Vagina (tissue), 2 donors: ENCODE measurements around the gene AHSP. TPM values are rescaled to one million over a fixed set of nuclear protein-coding genes. Genes with fewer than 3 reads are reported as not detected.

Source experiments
- DNase-seq, 2 donors: peaks; one replicate each; pipeline ENCODE4 v3.0.0-alpha.2; 2017; ENCODE audit errors: extremely low spot score in 2 of 2
- H3K27ac ChIP-seq: fragments of 200-600 bp; sonication (generic); one replicate; pipeline ENCODE4 v1.5.1; 2019
- H3K27me3 ChIP-seq: fragments of 200-600 bp; sonication (generic); one replicate; pipeline ENCODE4 v1.5.1; 2019
- H3K36me3 ChIP-seq, 2 donors: fragments of 200-600 bp; sonication (generic); one replicate each; pipeline ENCODE4 v1.5.1; 2017 to 2019
- H3K4me1 ChIP-seq: fragments of 200-600 bp; sonication (generic); one replicate; pipeline ENCODE4 v1.5.1; 2019
- H3K4me3 ChIP-seq, 2 donors: fragments of 200-600 bp; sonication (generic); 1 replicate in 1 of 2; 2 replicates in 1 of 2; pipeline ENCODE4 v1.5.1; 2016 to 2019
- H3K9me3 ChIP-seq: fragments of 200-600 bp; sonication (generic); one replicate; pipeline ENCODE4 v1.5.1; 2019
- CTCF ChIP-seq, 3 experiments: fragments of 450-650 bp in 2 of 3; fragments of 200-600 bp in 1 of 3; sonication (generic) in 1 of 3; IDR thresholded peaks; one replicate each; pipeline ENCODE4 v1.5.1; 2017 to 2019; ENCODE audit warnings: antibody characterized with exemption in 3 of 3, mild to moderate bottlenecking in 2 of 3, moderate library complexity in 2 of 3
- POLR2A ChIP-seq, 2 donors: fragments of 450-650 bp; IDR thresholded peaks; one replicate each; pipeline ENCODE4 v1.6.1; 2017; ENCODE audit warnings: antibody characterized with exemption in 2 of 2, mild to moderate bottlenecking in 2 of 2, moderate library complexity in 2 of 2
- POLR2AphosphoS5 ChIP-seq, 2 donors: sonication (generic); formaldehyde crosslinking; IDR thresholded peaks; one replicate each; pipeline ENCODE4 v1.9.0; 2017; ENCODE audit warnings: antibody characterized with exemption in 2 of 2, mild to moderate bottlenecking in 2 of 2, low read depth in 1 of 2; ENCODE audit not compliant: insufficient read depth in 1 of 2
- intact Hi-C: fragments of 100-400 bp; cut with DNase I; formaldehyde crosslinking; loops from one replicate; pipeline ENCODE4 v1.15.1; 2023
- total RNA-seq: library from RNA; depleted of rRNA; stranded (reverse); fragments of >200 nt; gene quantifications from one replicate; pipeline ENCODE4 v1.2.3, GENCODE V29; 2016

AHSP gene
- total RNA-seq, 1 donor from 2014 or later: not detected

GRCh38 chr16:31491778-31492418, 35.8 kb upstream of the AHSP start:
- TF ChIP-seq POLR2A (IDR thresholded peaks at IDR 0.05) (no peak), POLR2AphosphoS5 (IDR thresholded peaks at IDR 0.05; ENCODE audit: insufficient read depth in 1 of 2, low read depth in 1 of 2) (no peak), CTCF (IDR thresholded peaks at IDR 0.05) (no peak)
- DNase-seq: no peak
- intact Hi-C loops: no loop called here
- H3K27me3 ChIP-seq: no peaks in the 10 kb centered on the region
- H3K36me3 ChIP-seq: peaks cover 0 to 47% of the 10 kb centered on the region in 2 donors
- no peaks in the 10 kb centered on the region for H3K9me3 ChIP-seq
- peaks cover 20% of the 10 kb centered on the region for H3K4me1 ChIP-seq
- no peak overlapping the region for H3K4me3 ChIP-seq
- no peak overlapping the region for H3K27ac ChIP-seq

GRCh38 chr16:31493506-31494125, 34.1 kb upstream of the AHSP start:
- Histone ChIP-seq H3K27me3 (no peaks in the 10 kb centered on the region), H3K9me3 (no peaks in the 10 kb centered on the region), H3K4me1 (peaks cover 3% of the 10 kb centered on the region), H3K36me3 (peaks cover 0 to 65% of the 10 kb centered on the region in 2 donors), H3K27ac (no peak overlapping the region), H3K4me3 (no peak overlapping the region)
- intact Hi-C loops: no loop called here
- no peak for TF ChIP-seq POLR2AphosphoS5 (IDR thresholded peaks at IDR 0.05; ENCODE audit: insufficient read depth in 1 of 2, low read depth in 1 of 2)
- no peak for TF ChIP-seq CTCF (IDR thresholded peaks at IDR 0.05)
- no peak for TF ChIP-seq POLR2A (IDR thresholded peaks at IDR 0.05)
- no peak for DNase-seq

GRCh38 chr16:31496670-31497069, 31.0 kb upstream of the AHSP start:
- intact Hi-C loops: no loop called here
- Histone ChIP-seq H3K4me3 (no peak overlapping the region), H3K27me3 (no peaks in the 10 kb centered on the region), H3K9me3 (no peaks in the 10 kb centered on the region), H3K27ac (no peak overlapping the region), H3K36me3 (peaks cover 0 to 76% of the 10 kb centered on the region in 2 donors), H3K4me1 (no peaks in the 10 kb centered on the region)
- DNase-seq: no peak
- no peak for TF ChIP-seq POLR2A (IDR thresholded peaks at IDR 0.05)
- TF ChIP-seq POLR2AphosphoS5 (IDR thresholded peaks at IDR 0.05; ENCODE audit: insufficient read depth in 1 of 2, low read depth in 1 of 2): no peak
- no peak for TF ChIP-seq CTCF (IDR thresholded peaks at IDR 0.05)

- H3K4me3 ChIP-seq: no peak overlapping the region
- no peak for DNase-seq
- intact Hi-C loops: no loop called here
- H3K36me3 ChIP-seq: peaks cover 0 to 58% of the 10 kb centered on the region in 2 donors
- H3K4me1 ChIP-seq: no peaks in the 10 kb centered on the region
- no peak overlapping the region for H3K27ac ChIP-seq
- H3K27me3 ChIP-seq: no peaks in the 10 kb centered on the region
- TF ChIP-seq CTCF (IDR thresholded peaks at IDR 0.05): no peak
- TF ChIP-seq POLR2AphosphoS5 (IDR thresholded peaks at IDR 0.05; ENCODE audit: insufficient read depth in 1 of 2, low read depth in 1 of 2): no peak
- TF ChIP-seq POLR2A (IDR thresholded peaks at IDR 0.05): no peak
- H3K9me3 ChIP-seq: no peaks in the 10 kb centered on the region
Measured at GRCh38 chr16:31498493-31498892, 29.2 kb upstream of the AHSP start.

- Histone ChIP-seq H3K9me3 (no peaks in the 10 kb centered on the region), H3K27me3 (no peaks in the 10 kb centered on the region), H3K36me3 (peaks cover 0 to 51% of the 10 kb centered on the region in 2 donors), H3K4me1 (no peaks in the 10 kb centered on the region), H3K27ac (no peak overlapping the region), H3K4me3 (no peak overlapping the region)
- no peak for DNase-seq
- TF ChIP-seq CTCF (IDR thresholded peaks at IDR 0.05) (no peak), POLR2A (IDR thresholded peaks at IDR 0.05) (no peak), POLR2AphosphoS5 (IDR thresholded peaks at IDR 0.05; ENCODE audit: insufficient read depth in 1 of 2, low read depth in 1 of 2) (no peak)
- intact Hi-C loops: no loop called here
Measured at GRCh38 chr16:31499928-31500327, 27.8 kb upstream of the AHSP start.
